ENCODE data around the gene ZBTB17.
A peak's percentile ranks its signal among the peaks of the same experiment; 100 is the strongest.
"Not testable (repeated sequence)": the region's sequence is repeated elsewhere in the genome, so short reads cannot be mapped to it uniquely, and the experiment has no call there.

Gene ZBTB17

DNA sequence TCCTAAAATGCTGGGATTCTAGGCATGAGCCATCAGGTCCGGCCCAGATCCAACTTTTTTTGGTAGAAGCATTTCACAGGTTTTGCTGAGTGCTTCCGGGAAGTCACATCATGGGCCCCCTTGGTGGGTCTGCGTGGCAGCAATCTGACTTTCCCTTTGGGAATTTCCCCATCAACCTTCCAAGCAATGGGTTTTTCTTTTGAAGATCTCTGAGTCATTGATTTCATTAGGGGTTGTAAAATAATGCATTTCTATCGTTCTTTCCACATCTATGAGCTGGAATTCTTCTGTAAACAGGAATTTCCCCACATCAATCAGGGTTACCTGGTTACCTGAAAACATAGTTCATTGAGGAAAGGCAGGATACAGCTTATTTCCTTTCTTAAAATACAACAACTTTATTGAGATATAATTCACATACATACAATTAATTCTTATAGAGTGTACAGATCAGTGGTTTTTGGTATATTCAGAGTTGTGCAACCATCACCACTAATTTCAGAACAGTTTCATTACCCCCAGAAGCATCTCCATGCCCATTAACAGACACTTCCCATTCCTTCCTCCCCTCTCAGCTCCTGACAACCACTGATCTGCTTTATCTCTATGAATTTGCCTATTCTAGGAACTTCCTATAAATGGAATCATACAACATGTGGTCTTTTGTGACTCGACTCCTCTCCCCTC, 9.9 kb upstream of the ZBTB17 start:
- peak; percentile 92 for FAIRE-seq

DNA sequence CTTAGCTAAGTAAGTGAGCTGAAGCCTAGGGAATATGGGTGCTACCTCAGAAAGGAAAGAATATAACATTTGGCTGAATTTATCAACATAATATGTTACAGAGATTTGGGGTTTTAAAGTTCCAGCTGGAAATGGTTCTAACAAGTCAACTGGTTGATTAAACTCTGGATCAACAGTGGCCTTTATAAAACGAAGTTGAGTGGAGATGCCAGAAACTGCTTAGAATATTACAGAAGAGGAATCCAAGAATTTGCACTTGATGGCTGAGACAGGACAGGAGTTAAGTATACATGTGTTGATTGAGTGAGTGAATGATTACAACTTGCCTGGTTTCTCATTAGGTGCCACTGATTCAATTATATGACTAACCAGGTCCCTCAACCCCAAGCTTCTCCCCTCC, 7.4 kb upstream of the ZBTB17 start:
- no peak for FAIRE-seq

DNA sequence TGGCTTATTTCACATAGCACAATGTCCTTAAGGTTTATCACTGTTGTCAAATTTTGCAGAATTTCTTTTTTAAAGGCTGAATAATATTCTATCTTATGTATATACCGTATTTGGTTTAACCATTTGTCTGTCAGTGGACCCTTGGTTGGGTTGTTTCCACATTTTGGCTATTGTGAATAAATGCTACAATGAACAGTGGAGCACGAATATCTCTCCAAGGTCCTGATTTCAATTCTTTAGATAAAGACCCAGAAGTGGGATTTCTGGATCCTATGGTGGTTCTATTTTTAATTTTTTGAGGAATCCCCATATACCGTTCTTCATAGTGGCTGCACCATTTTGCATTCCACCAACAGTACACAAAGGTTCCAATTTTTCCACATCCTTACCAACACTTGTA, 5.8 kb upstream of the ZBTB17 start:
- FAIRE-seq = no peak

DNA sequence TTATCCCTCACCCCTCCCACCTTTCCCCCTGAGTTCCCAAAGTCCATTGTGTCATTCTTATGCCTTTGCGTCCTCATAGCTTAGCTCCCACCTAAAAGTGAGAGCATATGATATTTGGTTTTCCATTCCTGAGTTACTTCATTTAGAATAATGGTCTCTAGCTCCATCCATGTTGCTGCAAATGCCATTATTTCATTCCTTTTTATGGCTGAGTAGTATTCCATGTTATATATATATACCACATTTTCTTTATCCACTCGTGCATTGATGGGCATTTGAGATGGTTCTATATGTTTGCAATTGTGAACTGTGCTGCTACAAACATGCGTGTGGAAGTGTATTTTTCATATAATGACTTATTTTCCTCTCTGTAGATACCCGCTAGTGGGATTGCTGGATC, 2.0 kb upstream of the ZBTB17 start:
- FAIRE-seq = not testable (repeated sequence)

DNA sequence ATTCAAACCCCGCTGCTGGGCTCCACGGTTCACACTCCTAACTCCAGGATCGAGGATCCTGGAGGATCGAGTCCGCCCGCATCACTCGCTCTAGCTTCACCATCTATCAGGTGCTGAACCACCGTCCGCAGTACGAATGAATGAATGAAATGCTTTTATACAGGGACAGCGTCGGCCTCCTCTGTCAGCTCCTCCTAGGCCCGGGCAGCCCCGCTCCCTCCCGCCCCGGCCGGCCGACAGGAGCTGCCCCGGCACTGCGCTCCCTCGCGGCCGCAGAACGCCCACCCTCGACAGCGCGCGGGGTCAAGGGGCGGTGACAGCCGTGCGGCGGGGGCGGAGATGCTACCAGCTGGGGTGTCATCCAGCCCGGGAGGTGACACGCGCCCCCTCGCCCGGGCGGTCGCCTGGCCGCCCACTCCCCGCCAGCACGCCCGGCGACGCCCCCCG, 520 bp downstream of the ZBTB17 start:
- no peak for FAIRE-seq

DNA sequence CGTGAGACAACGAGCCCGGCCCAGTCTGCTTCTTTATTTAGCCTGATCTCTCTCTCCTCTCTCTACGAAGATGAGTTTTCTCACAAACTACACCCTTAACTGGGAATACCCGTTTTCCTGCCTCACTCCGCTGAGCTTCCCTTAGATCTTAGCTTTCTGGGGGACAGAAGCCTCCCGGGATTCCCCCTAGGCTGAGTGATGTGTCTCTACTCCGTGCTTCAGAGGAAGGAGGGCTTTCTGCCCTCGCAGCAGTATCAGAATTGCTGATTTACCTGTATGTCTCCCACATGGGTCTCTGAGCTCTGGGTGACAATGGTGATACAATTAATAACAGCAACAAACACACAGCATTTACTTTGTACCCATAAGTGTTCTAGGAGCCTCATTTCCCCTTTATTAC, 1.0 kb downstream of the ZBTB17 start:
- FAIRE-seq = no peak

DNA sequence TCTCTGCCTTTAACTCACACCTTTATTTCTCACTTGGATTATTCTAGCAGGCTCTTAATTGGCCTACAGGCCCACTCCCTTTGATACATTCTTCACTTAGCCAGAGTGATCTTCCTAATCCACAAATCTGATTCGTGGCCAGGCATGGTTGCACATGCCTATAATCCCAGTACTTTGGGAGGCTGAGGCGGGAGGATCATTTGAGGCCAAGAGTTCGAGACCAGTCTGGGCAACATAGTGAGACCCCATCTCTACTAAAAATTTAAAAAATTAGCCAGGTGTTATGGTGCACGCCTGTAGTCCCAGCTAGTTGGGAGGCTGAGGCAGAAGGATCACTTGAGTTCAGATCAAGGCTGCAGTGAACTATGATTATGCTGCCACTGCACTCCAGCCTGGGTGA, 2.1 kb downstream of the ZBTB17 start:
- FAIRE-seq = no peak

DNA sequence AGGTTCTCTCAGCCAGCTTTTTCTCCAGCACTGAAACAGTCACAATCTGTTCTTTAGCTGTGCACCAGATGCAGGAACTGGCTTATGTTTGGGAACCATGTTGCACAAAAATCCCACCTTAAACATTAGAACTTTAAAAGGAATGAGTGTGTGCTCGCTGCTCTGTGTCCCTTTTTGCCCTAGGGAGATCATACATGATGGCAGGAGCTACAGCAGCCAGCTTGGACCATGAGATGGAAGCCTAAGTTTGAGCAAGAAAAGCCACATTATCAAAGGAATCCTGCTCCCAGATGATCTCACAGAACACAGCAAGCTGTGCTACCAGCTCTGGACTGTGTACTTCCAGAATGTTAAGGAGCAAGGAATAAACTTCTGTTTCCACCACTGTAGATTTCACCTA, 3.5 kb downstream of the ZBTB17 start:
- FAIRE-seq = no peak

DNA sequence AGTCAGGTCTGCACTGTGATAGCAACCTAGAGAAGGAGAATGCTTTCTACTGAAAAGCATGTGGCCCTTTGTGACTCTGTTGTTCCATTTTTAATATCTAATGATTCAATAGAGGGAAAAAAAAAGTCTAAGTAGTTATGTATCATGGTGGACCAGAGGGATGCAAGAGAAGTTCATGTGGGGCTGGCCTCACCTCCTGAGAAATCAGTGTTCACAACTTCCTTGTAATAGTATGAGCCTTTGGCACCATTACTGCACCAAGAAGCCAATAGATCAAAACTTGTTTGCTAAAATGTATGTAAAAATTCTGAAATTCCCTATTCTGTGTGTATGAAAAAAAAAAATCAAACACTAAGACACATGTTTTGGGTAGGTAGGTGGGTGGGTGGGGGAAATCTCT, 5.0 kb downstream of the ZBTB17 start:
- no peak for FAIRE-seq

DNA sequence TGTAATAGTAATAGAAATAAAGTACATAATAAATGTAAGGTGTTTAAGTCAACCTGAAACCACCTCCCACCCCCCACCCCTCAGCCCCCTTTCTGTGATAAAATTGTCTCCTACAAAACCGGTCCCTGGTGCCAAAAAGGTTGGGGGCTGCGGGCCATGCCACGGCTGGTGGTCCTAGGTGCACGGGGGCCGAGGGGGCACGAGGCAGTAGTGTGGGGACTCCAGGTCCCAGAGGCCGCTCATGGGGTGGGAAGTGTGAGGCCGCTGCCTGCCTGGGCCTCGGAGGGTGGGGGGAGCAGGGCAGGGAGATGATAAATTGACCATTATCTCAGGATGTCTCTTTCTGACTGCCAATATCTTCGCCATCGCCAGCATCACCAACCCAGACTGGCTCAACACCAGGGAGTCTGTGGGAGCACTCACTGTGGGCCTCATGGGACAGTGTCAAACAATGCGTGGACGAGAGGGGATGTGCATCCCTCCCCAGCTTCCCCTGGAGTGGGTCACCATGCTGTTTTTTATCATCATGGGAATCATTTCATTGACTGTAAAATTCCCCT, 6.5 kb downstream of the ZBTB17 start:
- no peak for FAIRE-seq

DNA sequence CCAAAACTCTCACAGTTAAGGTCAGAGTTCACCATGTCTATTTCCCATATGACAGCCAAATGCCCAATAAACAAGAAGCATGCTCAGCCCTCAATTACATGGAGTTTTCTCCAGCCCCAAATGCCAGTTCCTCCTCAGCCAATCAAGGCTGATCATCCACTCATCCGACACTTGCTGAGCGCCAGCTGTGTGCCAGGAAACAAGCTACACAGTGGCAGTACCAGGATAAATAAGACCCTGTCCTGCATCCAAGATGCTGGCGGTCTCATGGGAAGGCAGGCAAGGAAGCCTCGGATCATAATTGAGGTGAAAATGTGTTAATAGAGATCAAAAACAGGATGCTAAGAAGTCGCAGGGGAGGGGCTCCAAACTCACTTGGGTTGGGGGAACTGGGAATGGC, 7.7 kb downstream of the ZBTB17 start:
- no peak for FAIRE-seq

DNA sequence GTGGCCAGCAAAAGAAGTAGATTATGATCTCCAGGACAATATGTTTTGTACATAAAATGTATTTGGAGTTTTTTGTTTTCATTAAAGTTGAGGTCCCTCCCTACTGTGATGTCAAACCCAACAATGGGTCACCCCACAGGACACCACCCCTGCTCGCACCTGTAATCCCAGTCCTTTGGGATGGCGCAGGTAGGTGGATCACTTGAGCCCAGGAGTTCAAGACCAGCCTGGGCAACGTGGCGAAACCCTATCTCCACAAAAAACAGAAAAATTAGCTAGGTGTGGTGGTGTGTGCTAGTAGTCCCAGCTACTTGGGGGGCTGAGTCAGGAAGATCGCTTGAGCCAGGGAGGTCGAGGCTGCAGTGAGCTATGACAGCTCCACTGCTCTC, 9.0 kb downstream of the ZBTB17 start:
- FAIRE-seq = no peak

DNA sequence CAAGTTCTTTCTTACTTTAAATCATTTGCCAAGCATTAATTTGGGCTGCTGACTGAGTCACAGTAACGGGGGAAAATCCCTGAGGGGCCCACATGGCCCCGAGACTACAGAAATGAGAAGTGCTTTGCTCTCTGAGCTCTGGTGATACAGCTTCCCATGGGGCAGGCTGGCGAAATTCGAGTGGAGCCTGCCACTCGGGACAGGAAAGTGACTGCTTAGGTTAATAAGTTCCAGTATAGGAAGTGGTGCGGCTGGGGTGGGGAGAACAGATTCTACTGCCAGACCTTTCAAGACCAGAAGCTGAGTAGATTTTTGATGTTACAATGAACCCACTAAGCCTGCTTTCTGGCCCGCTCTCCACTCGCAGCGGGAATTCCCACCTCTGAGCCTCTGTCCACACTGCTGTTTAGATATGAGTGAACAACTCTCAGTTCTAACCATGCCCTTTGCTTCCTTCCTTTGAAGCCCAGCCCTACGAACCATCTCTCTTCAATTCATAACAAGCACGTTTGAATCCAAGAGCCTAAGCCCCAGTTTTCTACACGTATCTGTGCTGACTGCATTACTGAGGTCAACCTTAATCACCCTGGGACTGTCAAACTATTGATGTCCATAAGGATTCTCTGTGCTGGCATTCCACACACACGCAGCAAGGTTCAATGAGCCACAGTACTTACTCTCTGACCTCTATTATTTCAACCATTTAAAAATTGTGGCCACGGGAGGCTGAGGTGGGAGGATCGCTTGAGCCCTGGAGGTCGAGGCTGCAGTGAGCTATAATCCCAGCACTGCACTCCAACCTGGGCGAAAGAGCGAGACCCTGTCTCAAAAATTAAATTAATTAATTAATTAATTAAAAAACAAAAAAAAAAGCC, 9.6 kb downstream of the ZBTB17 start:
- FAIRE-seq = no peak

DNA sequence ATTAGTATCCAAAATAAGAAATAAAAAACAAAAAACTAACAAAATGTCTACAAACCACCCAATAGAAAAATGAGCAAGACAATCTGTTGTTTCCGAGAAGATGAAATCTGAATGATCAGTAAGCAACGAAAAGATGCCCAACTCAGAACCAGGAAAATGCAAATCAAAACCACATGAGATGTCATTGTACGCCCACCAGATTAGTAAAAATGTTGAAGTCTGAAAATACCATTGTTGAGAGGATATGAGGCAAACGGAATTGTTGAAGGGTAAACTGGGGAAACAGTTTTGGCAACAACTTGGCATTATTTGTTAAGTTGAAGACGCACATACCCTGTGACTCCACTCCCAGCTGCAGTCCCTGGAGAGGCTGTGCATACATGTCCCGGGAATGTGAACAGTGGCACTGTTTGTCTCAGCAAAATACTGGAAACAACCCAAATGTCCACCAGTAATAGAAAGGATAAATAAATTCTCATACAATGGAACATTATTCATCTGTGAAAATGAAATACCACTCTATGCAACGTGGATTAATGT, 10.6 kb downstream of the ZBTB17 start:
- FAIRE-seq = no peak

DNA sequence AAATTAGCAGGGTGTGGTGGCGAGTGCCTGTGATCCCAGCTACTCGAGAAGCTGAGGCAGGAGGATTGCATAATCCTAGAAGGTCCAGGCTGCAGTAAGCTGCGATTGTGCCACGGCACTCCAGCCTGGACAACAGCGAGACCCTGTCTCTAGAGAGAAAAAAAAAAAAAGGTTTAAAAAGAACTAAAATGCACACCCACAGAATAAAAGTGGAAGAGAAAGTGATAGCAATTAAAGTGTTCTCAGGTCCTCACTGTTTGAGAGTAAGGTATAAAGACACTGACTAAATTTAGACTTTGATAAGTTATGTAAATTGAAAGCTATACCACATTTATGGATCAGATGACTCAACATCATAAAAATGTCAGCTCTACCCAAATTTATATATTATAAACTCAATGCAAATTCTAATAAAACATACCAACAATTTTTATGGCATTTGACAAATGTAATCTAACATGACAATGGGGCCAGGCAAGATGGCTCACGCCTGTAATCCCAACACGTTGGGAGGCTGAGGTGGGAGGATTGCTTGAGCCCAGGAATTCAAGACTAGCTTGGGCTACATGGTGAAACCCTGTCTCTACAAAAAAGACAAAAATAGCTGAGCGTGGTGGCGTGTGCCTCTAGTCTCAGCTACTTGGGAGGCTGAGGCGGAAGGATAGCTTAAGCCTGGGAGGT, 11.8 kb downstream of the ZBTB17 start:
- no peak for FAIRE-seq

DNA sequence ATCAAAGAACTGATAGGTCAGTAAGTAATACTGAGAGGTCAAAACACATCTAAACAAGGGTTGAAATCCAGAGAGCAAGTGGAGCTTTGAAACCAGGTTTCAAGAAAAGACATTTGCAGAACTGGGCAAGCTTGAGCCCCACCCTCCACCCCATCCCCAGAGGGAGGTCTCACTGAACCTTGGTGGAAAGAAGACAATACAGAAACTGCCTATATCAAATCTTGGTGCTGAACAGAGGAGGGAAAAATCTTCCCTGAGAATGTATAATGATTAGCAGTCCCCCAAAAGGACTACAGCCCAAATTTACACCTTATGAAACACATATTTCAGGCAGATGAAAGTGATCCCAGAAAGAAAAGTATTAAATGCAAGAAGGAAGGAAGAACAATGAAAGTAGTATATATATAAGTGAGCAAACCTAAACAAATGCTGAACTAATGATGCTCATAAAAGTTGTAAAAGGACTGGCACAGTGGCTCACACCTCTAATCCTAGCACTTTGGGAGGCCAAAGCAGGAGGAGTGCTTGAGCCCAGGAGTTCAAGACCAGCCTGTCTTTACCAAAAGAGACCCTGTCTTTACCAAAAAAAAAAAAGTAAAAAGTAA, 12.4 kb downstream of the ZBTB17 start:
- no peak for FAIRE-seq

DNA sequence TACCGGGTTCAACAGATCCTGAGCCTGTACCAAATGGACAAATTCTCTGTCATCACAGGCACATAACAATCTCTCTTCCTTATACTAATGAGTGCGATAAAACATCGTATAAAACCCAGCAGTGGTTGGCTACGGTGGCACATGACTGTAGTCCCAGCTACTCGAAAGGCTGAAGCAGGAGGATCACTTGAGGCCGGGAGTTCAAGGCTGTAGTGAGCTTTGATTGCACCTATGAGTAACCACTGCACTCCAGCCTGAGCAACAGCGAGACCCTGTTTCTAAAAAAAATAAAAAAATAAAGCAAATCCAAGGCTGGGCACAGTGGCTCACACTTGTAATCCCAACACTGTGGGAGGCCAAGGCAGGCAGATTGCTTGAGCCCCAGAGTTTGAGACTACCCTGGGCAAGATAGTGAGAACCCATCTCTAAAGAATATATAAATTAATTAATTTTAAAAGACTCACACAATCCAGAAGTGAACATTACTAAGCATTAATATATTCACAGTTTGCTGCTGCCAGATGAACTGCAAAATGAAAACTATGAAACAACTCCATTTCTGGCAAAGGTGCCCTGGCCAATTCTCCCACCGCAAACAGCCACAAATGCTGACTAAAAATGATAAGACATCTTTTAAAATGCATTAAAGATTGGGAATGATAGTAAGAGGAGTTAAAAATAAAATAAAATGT, 13.1 kb downstream of the ZBTB17 start:
- FAIRE-seq = no peak

DNA sequence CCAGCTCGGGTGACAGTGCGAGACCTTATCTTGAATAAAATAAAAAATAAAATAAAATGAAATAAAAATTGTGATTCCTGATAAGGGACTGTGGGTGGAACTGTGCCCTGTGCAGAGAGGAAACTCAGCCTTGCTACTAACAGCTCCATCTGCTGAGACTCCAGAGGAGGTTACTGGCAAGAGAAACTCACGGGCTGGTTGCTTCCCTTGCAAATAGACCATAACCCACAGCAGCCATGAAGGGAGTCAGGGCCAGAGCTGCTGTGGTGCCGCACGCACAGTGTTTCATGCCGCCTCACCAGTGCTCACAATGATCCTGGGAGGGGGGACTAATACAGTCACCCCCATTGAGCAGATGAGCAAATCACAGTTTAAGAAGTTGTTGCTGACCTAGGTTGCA, 13.7 kb downstream of the ZBTB17 start:
- FAIRE-seq = no peak

DNA sequence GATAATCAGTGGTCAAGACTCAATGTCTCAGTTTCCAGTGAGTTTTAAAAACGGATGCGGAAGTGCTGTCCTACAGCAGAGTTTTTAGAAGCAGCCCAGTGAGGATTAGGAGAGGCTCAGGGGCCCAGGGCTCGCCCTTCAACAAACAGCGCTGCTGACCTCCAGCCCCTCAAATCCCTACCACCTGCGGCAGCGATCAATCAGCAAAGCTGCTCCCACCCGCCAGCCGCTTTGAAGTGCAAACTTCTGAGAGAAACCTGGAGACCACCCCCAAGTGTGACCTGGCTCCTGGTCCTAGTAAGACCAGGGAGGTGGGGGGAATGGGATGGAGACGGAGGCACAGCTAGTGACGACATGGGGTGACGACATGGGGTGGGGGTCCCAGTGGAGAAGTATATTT, 14.4 kb downstream of the ZBTB17 start:
- FAIRE-seq = no peak

DNA sequence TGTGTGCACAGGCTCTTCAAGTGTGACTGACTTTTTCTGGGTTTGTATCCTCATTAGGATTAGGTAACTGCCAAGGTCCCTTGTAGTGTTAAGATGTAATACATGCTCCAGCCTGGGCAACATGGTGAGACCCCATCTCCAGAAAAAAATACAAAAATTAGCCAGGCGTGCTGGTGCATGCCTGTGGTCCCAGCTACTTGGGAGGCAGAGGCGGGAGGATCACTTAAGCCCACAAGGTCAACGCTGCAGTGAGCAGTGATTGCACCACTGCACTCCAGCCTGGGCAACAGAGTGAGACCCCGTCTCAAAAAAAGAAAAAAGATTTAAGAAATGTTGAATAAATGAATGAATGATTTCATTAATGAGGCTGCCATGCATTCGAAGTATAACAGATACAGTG, 15.1 kb downstream of the ZBTB17 start:
- no peak for FAIRE-seq

DNA sequence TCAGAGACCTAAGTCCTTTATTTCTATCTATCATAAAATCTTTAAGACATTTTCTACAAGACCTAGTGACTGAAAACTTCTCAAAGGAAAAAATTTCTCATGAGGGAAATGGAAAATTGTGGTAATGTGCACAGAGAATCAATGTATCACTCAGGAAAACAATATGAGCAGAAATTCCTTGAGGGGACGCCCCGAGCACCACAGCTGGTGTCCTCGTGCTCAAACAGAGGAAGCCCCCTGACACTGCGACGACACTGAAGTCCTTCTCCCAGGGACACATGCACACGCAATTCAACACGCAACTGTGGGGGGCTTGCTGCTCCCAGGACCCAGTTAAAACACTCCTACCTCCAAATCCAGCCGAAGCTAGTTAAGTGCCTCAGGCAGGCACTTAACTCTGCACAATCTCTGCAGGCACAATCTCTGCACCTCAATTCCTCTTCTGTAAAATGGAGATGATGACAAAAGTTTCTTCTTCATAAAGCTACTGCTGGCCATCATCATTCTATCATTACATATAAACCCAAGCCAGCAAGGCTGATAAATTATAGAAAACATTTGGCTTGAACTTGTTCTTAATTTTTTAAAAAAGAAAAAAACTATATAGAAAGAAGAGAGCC, 16.0 kb downstream of the ZBTB17 start:
- FAIRE-seq = no peak

DNA sequence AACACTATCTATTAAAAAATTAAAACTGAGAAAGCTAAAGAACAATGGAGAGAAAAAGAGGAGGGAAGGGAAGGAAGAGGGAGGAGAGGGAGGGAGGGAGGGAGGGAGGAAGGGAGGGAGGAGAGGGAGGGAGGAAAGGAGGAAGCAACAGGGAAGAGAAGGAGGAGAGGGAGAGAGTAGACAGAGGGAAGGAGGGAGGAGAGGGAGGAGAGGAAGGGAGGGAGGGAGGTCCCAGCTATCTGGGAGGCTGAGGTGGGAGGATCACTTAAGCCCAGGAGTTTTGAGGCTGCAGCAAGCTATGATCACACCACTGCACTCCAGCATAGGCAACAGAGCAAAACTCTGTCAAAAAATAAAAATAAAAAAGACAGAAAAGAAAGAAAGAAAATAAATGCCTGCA, 16.5 kb downstream of the ZBTB17 start:
- FAIRE-seq = no peak
